HG03432 (cell line): ENCODE data around the gene TM2D1.
A peak's percentile ranks its signal among the peaks of the same experiment; 100 is the strongest.
"Not testable (repeated sequence)": the region's sequence is repeated elsewhere in the genome, so short reads cannot be mapped to it uniquely, and the experiment has no call there.

Experiments
- ATAC-seq: cut with Tn5 transposase; IDR thresholded peaks from one replicate; pipeline ENCODE4 v1.9.1; 2021; ENCODE audit warnings: mild to moderate bottlenecking, moderate library complexity; ENCODE audit not compliant: unreplicated experiment

Gene TM2D1

GRCh38 chr1:61724813-61725694 is at the start of gene TM2D1:
TSS of gene TM2D1 (minus strand) at chr1:61725141. CDS start at chr1:61725120, 21 bp downstream.
- ATAC-seq = peak; percentile 100

DNA sequence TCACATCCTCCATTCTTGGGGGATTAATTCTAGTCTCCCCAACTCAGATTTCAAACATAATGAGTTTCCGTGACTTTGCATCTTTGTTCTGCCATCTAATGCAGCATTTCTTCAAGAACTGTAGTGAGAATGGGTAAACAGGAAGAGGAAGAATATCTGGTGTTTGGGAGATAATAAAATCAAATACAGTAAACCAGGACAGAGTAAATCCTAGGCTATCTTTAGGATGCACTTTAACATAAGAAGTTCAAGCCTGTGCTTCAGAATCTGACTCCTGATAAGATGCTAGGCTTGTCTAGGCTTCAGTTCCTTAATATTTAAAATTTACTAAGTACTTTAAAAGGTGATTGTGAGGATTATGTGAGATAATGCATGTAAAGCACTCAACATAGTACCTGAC is 45.2 kb upstream of the TM2D1 start:
- no peak for ATAC-seq

DNA sequence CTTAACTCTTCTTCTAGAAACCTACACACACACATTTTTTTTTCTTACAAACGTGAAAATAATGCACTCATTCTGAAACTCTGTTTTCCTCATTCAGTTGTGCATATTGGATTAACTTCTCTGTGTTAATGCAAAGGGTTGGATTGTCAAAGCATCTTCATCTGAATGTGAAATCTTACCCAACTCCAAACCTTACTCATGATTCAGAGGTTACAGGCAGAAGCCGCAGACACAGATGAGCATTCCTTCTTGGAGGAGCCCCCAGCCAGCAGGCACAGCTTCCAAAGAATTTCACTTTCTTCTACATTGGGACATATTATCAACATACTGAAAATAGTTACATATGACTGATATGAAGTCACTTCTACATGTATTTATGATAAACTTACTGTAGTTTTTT is 33.0 kb upstream of the TM2D1 start:
- ATAC-seq = no peak

DNA sequence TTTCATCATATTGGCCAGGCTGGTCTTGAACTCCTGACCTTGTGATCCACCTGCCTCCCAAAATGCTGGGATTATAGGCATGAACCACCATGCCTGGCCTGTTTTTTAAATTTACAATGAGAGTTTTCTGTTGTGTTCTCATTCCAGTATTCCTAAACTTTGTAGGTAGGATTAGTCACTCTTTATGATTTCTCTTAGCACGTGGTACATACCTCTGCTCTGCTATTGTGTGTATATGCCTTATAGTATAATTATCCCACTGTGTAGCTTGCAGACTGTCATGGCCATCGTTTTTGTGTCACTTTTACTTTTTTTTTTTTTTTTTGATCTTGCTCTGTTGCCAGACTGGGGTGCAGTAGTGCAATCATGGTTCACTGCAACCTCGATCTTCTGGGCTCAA is 31.8 kb upstream of the TM2D1 start:
- no peak for ATAC-seq

GRCh38 chr1:61754545-61754944 is 29.6 kb upstream of the TM2D1 start:
- no peak for ATAC-seq

GRCh38 chr1:61753998-61754508 is 29.1 kb upstream of the TM2D1 start:
- no peak for ATAC-seq

DNA sequence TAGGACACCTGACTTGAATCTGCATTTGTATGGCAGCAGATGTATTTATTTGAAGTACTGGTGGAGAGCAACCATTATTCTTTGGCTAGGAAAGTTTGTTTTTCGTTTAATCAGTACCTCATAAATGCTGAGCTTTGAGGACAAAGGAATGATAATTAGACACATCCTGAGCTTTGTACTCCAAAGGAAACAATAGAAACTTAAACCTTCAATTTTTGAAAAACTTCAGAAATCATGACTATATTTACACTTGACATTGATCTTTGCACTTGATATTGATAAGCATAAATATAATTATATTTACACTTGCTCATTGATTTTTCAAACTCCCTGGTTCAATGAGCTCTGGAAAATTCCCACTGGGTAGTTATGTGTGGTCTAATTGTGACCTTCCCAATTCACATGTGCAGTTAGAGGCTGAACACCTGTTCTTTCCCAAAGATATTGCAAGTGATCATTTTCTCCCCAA is 28.0 kb upstream of the TM2D1 start:
- no peak for ATAC-seq

DNA sequence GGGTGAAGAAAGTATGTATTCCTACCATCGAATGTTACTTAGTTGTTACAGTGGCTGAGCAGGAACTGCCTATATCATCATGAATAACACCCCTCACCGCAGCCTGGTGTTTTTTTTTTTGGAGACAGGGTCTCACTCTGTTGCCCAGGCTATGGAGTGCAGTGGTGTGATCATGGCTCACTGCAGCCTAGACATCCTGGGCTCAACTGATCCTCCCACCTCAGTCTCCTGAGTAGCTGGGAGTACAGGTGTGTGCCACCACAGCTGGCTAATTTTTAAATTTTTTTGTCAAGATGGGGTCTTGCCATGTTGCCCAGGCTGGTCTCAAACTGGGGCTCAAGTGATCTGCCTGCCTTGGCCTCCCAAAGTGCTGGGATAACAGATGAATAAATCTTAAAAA is 24.6 kb upstream of the TM2D1 start:
- ATAC-seq = no peak

DNA sequence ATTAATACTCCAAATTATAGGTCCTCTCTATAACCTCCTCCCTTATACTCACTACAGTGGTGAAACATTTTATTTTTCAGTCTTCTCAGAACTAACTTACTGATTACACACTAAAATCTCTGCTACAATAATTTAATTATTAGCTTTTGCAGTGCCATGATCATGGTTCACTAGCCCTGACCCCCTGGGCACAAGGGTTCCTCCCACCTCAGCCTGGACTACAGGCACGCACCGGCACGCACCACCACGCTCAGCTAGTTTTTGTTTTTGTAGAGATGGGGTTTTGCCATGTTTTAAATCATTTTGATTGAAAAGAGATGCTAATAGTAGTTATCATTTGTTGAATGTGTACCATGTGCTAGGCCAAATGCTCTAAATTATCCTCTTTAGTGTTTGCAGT is 23.6 kb upstream of the TM2D1 start:
- ATAC-seq = no peak

DNA sequence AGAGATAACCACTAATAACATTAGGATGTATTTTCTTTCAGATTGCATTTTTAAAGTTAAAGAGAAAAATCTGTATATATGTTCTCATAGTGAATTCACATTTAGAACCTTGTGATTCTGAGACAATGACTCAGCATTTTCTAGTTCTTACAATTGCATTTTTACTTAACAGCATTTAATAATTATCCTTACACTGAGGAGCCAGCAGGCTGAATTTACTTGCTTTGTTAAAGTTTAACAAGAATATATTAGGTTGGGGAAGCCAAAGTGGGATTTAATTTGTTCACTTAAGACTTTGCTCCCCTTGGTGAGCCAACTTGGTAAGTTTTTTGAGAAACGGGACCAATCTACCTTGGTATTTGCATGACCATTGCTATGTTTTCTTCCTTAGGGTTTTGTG is 21.9 kb upstream of the TM2D1 start:
- no peak for ATAC-seq

GRCh38 chr1:61743716-61744580 is 19.0 kb upstream of the TM2D1 start:
- no peak for ATAC-seq

DNA sequence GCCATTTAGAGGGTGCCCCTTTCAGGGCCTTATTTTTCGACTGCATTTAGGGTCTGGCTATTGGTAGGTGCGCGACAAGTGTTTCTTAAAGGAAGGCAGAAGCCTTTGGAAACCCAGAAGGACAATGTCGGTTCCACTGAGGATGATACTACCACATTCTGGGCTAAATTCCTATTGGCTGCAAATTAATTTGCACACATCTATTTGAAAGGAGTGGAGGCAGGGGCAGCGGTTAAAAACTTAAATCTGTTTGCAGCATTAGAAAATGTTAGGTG is 18.4 kb upstream of the TM2D1 start:
- no peak for ATAC-seq

DNA sequence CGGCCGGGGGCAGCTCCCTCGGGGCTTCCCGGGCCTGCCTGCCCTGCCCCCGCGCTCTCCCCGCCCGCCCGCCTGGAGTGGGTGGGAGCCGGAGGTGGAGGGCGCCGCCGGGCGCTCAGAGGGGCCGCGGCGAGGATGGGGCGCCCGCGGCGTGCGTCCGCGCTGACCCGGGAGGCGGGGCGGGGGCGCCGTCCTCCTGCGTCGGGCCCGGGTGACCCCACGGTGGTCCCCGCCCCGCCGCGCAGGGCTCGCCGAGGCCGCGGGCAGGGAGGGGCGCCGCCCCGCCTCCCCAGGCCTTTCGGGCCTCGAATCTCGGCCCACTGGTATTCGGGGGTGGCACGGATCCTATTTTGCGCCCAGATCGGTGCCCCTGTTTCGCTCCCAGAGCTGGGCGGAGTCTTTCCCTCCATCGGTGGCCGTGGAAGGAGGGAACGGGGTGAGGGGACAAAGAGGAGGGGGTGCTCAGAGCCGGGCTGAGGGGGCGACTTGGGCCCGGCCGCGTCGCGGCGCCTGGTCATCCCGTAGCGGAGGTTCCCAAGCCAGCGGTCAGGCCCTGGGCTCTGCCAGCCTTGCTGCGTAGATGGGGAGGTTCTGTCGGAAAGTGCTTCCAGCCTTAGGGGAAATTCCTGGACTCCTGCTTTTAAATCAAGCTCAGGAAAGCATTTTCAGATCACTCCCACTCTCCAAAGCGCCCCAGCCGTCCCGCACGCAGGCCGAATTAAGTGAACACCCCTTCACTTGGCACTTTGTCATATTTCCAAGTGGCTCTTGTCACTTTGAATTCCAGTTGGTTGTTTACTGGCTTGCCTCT is 17.9 kb upstream of the TM2D1 start:
- peak; percentile 68 for ATAC-seq

DNA sequence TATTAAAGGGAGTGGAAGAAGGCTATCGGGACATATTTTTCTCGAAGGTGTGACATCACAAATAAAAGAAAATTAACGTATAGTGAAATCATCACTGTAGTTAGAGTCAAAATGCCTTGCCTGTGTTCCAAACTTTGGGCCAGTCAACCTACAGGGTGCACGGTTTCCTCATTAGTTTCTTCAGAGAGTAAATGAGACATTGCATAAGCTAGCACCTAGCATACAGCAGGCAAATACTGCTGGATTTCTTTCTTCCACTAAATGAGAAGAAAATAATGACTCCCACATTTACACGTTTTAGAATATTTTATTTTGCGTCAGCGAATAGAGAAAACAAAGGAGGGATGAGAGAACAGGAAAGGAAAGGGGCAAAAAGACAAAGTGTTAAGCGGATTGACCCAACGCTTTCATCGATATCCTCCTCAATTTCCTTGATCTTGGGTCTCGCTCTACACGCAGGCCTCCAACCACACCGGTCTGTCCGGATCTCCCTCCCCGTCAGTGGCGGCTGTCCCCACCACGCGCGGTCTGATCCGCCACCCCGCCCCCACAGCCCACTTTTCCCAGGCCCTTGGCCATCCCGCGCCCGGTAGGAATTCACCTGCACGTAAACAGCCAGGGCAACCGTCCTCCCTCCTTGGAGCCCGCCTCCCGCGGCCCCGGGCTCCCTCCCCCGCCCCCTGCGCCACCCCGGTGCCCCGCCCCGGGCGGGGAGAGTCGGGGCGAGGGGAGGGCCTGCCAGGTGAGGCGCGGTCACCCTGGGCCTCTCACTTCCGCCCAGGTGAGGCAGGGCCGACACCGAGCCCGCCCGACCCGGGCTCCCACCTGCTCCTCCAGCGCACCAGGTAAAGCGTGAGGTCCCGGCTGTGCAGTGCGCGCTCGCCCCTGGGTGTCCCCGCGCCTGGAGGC is 17.0 kb upstream of the TM2D1 start, which contains the start of gene PATJ:
Gene PATJ, plus strand, starts transcription at position 770 of the 909 bp plus-strand sequence. CDS start 20,413 bp downstream, outside the sequence.
- peak; percentile 85 for ATAC-seq

DNA sequence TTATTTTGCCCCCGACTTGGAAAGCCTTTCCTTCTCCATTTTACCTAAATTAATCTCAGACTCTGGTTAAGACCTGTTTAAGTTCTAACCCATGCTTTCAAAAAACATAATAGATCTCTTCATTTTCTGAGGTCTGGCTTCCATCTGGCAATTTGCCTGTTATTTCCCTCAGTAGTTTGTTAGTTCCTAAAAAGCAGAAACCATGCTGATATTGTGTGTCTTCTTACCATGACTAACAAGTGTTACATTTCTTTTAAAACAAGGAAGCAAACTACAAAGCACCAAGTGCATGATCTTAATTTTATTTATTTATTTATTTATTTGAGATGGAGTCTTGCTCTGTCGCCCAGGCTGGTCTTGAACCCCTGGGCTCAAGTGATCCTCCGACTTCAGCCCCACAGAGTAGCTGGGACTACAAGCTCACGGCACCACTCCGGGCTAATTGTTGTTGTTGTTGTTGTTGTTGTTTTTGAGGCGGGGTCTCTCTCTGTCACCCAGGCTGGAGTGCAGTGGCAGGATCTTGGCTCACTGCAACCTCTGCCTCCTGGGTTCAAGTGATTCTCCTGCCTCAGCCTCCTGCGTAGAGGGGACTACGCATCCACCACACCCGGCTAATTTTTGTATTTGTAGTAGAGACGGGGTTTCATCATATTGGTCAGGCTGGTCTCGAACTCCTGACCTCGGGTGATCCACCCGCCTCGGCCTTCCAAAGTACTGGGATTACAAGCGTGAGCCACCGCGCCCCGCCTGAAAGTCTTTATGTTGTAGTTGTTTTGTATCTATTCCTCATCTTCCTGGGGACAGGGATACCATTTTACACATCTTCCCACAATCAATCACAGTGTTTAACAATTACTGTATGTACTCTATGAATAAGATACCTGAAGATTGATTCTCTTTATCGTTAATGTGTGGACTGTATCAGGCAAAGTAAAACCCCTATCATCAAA is 16.1 kb upstream of the TM2D1 start:
- ATAC-seq = no peak

DNA sequence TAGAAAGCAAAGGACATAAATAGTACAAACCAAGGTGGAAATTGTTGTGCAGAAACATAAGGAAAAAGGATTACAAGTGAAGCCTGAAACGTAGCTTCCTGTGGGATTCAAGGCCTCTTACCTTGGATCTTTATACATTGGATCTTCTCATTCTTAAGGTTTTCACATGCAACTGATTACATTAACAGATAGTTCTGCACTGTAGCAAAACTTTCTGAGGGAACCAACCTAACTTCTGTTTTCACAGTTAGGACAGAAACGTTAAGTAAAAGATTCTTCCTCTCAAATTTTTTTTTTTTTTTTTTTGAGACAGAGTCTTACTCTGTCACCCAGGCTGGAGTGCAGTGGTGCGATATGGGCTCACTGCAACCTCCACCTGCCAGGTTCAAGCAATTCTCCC is 7.8 kb upstream of the TM2D1 start:
- no peak for ATAC-seq

GRCh38 chr1:61730679-61731078 is 5.7 kb upstream of the TM2D1 start:
- not testable (repeated sequence) for ATAC-seq

GRCh38 chr1:61727544-61727943 is 2.6 kb upstream of the TM2D1 start:
- no peak for ATAC-seq

DNA sequence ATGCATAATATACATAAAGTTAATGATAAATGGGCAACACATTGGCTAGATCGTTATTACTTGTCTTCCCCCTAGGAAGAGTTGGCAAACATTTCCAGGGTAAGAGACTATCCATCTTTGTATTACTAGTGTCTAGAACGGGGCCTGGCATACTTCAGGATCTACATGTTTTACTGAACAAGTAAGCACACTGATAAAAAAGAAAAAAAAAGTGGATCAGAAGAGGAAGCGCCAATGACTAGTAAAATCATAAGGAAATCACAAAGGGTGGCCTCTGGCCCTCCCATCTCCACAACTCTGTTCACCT is 482 bp downstream of the TM2D1 start:
- no peak for ATAC-seq
